Measurements from ENCODE around the gene TEPSIN. TPM values are rescaled to one million over a fixed set of nuclear protein-coding genes. Genes with fewer than 3 reads are reported as not detected.

The TEPSIN gene
- total RNA-seq, 1 experiment from 2014 or later: 38.8 TPM

GRCh38 chr17:81234506-81234855, 4.4 kb downstream of the TEPSIN start:
- Mint-ChIP-seq H3K9me3 (no peaks in the 10 kb centered on the region; a peak in 1 of 5 replicates), H3K27me3 (ENCODE audit: low read depth) (no peaks in the 10 kb centered on the region), H3K27ac (peak overlapping the region in 1 of 3 experiments; percentile 51; a peak in 1 of 7 replicates), H3K4me1 (peaks cover 6 to 7% of the 10 kb centered on the region in 2 experiments), H3K4me3 (no peak overlapping the region), H3K36me3 (ENCODE audit: insufficient read depth in 1 of 3, low read depth in 3 of 3) (peaks cover 11 to 14% (median 14%) of the 10 kb centered on the region in 3 experiments)
- Histone ChIP-seq H3K79me2 (ENCODE audit: insufficient read depth, low read length) (peaks cover 4% of the 10 kb centered on the region), H3K9ac (ENCODE audit: extremely low read depth, insufficient read length, low read length) (no peak overlapping the region), H3K56ac (ENCODE audit: insufficient read length, low read depth, low read length) (no peak overlapping the region), H3K18ac (ENCODE audit: insufficient read length, low read depth, low read length) (no peak overlapping the region), H2AFZ (ENCODE audit: low read length) (no peak overlapping the region), H2BK5ac (ENCODE audit: insufficient read length, low read length) (no peak overlapping the region), H3K14ac (ENCODE audit: insufficient read depth, low read length) (no peak overlapping the region), H3K79me1 (ENCODE audit: insufficient read depth, low read depth, low read length, poor library complexity, severe bottlenecking) (no peaks in the 10 kb centered on the region), H3T11ph (ENCODE audit: low read length) (no peak overlapping the region), H2BK12ac (ENCODE audit: insufficient read length, low read depth, low read length) (no peak overlapping the region), H3K23ac (ENCODE audit: insufficient read length, low read depth, low read length) (no peak overlapping the region), H4K20me1 (ENCODE audit: control insufficient read depth, insufficient read depth, insufficient read length) (no peaks in the 10 kb centered on the region), H3K4ac (ENCODE audit: low read depth, low read length) (no peak overlapping the region), H3K27me3 (ENCODE audit: insufficient read depth, low read length) (no peaks in the 10 kb centered on the region), H4K8ac (replicated peaks; ENCODE audit: insufficient read length, low read depth, low read length) (no peak overlapping the region), H4K91ac (ENCODE audit: insufficient read length, low read depth, low read length) (no peak overlapping the region), H4K5ac (ENCODE audit: insufficient read length, low read depth, low read length) (no peak overlapping the region), H2AK5ac (ENCODE audit: insufficient read length, low read length) (no peak overlapping the region), H3K4me2 (ENCODE audit: insufficient read depth, insufficient read length, low read length) (no peak overlapping the region), H2BK20ac (ENCODE audit: low read depth, low read length, poor library complexity, severe bottlenecking) (no peak overlapping the region), H3K27ac (ENCODE audit: insufficient read length, low read depth, low read length) (no peak overlapping the region), H2BK120ac (ENCODE audit: low read depth, low read length, poor library complexity, severe bottlenecking) (no peak overlapping the region), H2BK15ac (ENCODE audit: low read depth, low read length) (no peak overlapping the region), H3K9me3 (ENCODE audit: control insufficient read depth, low read depth, low read length) (no peaks in the 10 kb centered on the region), H3K4me1 (ENCODE audit: insufficient read depth, low read length) (no peaks in the 10 kb centered on the region), H3K23me2 (ENCODE audit: insufficient read length, low read depth, low read length, poor library complexity, severe bottlenecking) (peaks cover 6% of the 10 kb centered on the region)
- DNase-seq: no peak
- no CpG with 5 or more reads among the region's 13 CpGs for WGBS (ENCODE audit: extremely low coverage, insufficient read length, low lambda C conversion rate)
- TF ChIP-seq CTCF (conservative IDR thresholded peaks at IDR 0.05): no peak
